ENCODE data around the gene CHRDL1.
"Not testable (repeated sequence)": the region's sequence is repeated elsewhere in the genome, so short reads cannot be mapped to it uniquely, and the experiment has no call there.

Gene CHRDL1

DNA sequence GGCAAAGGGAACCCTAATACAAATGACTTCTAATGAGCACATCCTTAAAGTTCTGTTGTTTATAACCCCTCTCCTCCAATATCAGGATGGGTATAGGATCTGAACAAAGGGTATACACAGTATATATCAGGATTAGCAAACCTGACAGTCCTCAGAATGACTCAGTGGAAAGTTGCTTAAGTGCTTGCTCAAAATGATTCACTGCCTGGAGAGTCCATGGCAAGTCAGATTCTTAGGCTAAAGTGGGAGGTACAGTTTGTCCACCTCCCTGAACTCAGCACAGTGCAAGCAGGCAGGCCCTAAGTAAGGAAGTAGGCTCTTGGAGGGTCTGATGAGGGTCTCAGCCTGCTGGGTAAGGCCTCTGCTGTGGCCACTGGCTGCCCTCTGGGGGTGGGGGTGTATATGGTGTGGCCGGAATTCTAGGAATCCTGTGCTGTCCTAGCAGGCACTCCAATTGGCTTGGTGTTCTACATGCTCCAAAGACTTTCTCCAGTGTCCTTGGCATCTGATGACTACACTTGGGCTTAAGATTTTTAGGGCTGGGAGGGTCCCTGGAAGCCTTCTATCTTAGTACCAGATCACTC, 54.3 kb downstream of the CHRDL1 start:
- no peak for DNase-seq

DNA sequence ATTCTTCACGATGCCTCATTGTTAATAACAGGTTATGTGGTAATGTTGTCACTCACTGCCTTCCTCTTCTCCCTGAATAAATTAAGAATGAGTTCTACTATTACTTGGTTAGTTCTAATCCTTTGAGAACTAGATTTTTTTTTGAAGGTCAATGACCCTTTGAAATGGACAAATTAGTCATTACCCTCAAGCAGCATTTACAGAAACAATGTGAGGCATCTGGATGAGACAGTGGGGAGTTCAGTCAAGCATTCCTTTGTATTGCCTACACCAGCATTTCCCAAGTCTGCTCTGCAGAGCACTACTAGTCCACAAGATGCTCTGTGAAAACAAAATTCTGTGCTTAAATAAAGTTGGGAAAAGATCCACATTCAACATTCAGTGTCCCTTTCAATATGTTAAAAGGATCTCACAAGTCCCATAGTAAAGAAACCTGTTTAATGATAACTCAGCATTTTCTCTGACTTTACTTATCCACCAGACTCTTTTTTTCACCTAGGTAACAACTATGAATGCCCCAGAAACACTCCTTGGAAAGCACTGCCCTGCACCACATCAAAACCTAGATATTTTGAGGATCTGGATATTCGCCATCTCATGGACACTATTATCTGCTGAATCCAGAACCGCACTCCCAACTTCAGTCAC, 60.6 kb downstream of the CHRDL1 start:
- DNase-seq: no peak

DNA sequence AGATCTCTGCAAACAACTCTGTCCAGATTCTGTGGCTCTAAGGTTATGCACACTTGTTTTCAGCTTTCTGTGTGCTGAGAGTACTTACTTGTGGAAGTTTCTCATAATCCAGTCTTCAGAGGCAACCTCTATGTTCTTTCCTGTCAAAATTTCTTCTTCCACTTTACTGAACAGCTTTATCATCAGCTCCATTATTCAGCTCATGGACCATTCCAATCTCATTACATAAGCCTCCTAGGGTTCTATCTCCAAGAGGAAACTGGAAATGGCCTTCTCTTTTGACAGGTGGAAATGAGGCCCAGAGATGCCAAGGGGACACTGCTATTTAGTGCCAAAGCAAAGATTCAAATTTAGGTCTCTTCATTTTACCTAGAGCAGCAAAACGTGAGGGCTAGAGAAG, 61.3 kb downstream of the CHRDL1 start:
- DNase-seq: no peak

DNA sequence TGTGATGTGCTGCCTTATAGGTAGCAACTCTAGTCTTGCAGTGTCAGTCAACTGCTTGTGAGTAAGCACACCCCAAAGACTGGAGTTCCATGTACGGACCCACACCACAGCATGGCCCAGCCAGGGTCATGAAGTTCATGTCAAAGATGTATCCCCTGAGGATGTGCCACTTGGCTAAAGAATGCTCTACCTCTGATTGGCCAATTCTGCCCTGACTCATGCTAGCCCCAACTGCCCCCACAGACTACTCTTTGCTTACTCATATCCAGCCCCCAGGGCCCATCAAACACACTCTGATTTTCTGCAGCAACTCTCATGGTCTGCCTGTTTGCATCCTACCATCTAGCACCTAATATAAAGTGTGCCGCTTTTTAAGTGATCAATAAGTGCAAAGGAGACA, 62.5 kb downstream of the CHRDL1 start:
- peak; percentile 1 for DNase-seq

DNA sequence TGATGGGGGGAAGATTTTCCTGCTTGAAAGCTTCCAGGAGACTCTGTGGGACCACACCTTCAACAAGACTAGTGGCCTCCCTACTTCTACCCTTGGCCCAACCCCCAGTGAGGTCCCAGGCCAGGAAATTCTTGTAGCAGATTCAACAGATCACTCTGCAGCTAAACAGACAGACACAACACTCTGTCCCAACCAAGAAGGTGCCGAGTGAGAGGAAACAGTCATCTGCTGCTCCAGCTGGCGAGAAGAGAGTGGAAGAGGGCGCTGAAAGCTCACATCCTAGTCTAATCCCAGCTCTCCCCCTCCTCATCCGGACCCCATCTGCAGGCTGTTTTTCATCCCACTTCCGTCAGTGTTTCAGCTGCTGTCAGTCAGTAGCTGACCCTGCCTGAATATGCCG, 63.4 kb downstream of the CHRDL1 start:
- DNase-seq: no peak

DNA sequence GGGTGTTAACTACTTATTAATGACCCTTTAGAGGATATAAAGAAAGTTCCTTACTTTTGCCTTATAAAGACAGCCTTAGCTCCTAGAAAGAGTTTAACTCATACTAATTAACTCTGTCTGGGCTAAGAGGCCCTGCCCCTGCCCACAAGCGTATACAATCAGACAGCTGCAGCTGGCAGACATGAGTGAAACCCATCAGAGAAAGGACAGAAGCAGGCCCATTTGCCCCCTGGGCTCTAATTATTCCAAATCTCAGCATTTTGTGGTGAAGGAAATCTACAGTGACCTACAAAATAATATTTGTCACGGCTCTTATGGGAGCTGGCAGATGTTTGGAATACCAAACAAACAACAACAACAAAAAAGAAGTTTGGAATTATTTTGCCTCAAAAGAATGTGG, 71.8 kb downstream of the CHRDL1 start:
- DNase-seq: no peak

DNA sequence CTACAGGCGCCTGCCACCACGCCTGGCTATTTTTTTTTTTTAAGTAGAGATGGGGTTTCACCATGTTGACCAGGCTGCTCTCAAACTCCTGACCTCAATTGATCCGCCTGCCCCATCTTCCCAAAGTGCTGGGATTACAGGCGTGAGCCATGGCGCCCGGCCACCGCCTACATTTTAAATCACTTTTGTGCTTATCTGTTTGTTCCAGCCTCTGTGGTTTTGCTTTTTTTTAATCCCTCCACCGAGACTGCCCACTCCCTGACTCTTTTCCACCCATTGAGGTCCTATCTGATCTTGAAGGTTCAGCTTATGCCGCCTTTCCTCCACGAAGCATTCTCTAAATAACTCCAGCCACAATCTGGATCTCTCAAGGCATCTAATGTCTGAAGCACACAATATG, 73.5 kb downstream of the CHRDL1 start:
- no peak for DNase-seq

DNA sequence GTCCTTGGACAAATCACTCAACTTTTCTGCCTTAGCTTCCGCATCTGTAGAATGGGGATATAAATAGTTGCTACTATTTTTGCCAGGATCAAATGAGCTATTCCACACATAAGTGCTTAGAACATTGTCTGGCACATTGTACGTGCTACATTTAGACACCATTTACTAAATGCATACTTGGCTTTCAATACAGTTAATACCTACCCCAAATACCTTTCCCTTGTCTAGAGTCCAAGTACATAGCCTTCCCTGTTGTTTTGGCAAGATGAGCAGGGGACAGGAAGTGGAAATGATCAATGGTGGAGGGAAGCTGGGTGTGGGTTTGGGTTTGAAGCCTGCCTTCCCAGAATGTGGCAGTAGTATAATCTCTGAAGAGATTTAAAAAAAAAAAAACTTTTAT, 82.0 kb downstream of the CHRDL1 start:
- DNase-seq: no peak

DNA sequence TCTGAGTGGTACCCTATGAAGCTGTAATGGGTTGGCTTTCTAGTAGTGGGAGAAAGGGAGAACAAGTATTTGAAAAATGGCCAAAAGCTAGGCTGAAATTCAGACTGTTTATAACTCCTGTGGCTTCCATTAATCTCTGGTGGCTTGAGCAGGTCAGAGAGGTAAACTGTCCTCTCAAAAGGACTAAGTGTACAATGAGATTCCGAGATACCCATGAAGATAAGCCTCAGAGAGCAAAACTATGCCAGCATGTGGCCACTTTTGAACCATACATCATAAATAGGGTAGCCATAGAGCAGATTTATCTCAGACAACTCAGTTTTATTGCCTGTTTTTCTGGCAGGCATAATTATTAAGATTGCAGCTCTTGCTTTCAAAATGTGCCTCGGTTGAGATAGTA, 89.2 kb downstream of the CHRDL1 start:
- no peak for DNase-seq

DNA sequence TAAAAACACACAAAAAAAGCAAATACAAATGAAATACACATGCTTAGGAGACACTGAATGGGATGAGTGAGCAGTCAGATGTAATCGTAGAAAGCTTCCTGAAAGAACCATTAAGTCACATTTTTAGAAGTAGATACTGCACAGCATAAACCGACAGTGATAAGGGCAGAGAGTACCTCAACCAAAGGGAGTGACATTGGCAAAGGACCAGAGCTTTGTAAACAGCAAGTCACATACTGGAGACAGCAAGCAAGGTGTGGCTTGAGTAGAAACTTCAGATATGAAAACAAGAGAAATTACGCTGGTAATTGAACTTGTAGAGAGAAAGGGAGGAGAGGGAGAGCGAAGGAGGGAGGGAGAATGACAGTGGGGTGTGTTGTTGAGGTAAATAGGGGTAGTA, 92.0 kb downstream of the CHRDL1 start:
- DNase-seq: no peak

DNA sequence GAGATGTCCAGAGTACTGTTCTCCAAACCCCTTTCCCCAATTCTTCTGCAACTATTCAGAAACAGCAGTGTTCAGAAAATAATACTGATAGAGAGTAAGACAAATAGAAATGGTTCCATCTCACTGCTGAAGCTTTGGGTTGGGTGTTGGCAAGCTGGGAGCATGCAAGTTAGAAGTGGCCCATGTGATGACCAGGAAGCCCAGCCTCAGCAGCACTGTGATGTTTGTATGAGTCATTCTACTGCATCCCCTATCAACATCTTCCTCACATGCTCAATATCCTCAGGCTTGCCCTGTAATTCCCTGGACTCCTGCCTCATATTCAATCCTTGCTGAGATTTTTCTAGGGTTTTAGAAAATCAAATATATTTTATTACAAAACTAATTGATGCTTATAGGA, 96.5 kb downstream of the CHRDL1 start:
- no peak for DNase-seq

DNA sequence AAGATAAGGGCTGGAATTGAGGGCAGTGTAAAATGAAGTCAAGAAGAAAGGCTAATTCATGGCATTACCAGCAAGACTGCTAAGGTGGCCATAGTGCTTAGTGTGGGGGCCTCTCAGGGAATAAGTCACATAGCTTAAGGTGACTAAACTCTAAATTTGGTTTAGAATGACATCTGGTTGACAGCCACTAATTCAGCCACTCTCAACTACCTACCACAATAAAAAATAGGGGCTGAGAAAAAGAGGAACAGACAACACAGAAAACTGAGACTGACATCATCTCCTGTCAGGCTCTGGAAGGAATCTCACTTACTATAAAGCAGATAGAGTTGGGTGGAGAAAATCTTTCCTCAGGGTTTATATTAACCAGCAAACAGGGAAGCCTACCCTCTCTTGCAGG, 96.9 kb downstream of the CHRDL1 start:
- DNase-seq: no peak

DNA sequence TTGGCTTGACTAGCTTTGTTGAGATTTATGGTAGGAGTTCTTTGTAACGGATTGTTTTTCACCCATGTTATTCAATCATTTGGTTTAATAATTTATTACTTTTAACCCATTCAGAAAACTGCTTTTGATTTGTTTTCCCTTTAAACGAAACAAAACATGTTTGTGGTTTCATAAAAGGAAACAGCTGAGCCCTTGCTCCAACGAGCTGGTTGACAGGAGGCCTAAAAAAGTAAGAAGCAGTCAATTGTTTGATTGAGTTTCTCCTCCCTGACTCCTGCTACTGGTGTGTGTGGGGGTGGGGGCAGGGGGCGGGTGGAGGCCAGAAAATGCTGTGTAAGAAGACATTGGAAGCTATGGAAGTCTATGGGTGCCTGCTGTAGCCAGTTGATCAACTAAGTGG, 102.8 kb downstream of the CHRDL1 start:
- DNase-seq: no peak

DNA sequence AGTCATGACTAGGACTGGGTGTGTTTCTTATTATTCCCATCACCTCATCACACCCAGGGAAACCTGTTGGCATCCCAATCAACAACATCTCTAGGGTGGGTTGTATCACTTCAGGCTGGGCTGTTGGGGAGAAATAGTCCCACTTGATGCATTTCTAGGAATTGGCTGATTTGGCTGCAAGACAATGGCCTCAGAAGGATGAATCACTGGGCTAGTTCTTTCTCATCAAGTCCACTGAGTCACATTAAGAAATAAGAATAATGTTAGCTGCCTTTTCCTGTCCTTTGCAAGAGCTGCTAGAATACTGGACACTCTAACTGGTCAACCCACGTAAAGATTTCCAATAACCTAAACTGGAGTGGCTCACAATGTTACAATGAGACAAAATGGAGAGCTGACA, 104.2 kb downstream of the CHRDL1 start:
- DNase-seq: no peak

DNA sequence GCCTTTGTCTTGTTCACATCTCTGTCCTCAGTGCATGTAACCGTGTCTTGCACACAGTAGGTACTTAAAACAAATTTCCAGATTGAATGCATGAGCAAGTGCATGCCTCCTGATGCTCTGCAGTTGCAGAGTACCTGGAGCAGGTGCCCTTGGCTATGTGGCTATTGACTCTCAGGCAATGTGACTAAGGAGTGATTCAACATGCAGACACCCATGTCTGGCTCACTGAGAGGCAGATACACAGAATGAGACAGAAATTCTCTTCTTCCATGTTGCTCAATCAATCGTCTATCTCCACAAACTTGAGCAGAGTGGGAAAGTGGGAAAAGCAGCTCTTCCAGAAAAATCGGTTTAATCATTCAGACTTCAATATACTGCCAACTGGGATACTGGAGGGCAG, 111.0 kb downstream of the CHRDL1 start:
- no peak for DNase-seq

DNA sequence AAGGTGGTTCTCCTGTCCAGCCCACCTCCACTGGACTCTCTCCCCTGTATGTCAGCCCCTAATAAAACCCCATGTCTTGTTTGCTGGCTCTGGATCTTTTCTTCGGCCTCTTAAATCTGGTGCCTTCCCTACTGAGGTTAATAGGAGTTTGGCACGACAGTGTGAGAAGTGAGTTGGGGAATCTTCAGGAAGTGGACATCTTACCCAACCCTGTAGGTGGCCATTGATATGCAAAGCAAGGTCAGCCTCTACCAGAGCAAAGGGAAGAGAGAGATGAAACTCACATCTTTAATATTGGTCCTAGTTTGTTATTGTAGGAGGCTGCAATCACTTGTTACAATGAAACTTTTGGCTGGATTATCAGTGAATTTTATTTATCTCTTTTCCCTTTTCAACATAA, 111.7 kb downstream of the CHRDL1 start:
- DNase-seq: no peak

DNA sequence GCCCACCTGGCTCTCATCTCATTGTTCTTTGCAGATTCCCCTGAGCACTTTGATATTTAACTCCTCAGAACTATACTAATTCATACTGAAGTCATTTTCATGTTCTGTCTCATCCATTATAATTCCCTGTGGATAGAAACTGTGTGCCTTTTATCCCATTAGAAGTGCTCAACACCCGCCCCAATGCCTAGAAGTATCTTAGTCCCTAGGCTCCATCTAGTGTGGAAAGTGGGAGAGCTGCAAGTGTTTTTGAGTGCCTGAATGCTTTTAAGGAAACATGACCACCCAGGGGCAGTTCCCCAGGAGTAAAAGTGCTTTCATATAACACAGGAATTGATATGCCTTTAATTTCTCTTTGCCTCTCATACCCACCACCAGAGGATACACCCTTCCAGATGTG, 117.0 kb downstream of the CHRDL1 start:
- no peak for DNase-seq

DNA sequence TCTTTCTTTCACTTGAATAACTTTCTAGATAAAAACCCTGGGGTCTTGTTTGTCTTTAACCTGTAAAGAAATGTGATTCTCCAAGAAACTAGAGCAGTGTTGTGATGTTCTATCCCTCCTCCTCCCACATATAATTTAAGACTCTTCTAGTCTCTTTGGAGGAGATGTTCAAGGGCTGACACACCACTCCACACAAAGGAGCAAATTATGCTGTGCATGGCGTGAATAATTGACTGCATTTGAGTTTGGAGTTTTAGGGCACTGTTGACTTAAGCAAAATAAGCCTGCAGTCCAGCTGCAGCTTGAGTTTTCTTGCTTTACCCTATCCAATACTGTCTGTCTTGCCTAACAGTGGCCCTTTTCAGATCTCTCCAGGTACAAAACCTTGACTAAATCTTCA, 119.7 kb downstream of the CHRDL1 start:
- DNase-seq: no peak

DNA sequence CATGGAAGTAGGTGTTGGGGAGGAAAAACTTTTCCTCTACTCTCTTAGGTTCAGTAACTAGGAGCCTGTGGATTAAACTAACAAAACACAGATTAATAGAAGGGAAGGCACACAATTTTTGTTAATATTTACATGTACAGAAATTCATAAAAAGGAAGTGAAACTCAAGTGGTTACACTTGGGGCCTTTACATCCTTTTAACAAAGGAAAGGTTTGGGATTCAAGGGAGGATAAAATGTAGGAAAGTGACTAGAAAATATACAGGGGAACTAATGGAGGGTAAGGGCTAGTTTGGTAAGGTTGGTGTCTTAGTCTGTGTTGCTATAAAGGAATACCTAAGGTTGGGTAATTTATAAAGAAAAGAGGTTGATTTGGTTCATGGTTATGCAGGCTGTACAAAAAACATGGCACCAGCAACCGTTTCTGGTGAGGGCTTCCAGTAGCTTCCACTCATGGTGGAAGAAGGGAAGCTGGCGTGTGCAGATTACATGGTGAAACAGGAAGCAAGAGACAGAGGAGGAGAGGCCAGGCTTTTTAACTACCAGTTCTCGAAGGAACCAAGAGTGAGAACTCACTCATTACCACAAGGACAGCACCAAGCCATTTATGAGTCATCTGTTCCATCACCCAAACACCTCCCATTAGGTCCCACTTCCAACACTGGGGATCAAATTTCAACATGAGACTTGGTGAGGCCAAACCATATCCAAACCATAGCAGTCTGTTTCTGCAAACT, 124.4 kb downstream of the CHRDL1 start:
- no peak for DNase-seq

DNA sequence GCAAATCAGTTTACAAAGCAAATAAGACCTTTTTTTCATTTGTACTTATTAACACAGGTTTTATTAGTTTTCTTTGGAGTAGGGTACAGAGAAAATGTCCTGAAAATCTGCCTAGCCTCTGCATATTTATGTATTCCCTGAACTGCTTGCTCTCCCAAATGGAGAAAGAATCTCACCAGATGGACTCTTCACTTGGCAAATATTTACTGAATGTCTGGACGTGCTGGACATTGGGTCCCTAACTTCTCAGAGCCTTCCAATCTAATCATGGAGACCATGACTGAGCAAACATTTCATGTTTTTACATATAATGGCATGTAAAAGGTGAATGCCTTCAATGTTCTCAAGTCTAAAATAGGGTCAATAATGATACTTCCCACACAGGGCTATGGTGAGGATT, 126.0 kb downstream of the CHRDL1 start:
- DNase-seq: no peak

DNA sequence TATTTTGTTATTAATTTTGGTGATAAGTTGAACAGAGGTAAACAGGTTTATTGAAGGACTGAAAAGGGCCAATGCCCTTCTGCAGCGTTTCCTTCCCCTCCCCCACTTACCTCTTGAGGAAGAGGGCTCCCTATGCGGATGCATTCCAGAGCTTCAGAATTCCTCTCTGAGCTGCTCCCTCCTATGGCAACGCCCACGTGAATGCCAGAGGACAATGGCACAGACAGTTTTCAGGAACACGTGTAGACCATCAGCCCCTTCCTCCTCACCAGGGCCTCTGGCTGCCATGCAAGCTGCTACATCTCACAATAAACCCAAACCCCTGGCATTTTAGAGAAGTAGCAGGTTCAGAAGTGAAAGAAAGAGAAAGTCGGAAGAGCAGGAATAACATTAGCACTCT, 127.9 kb downstream of the CHRDL1 start:
- no peak for DNase-seq

DNA sequence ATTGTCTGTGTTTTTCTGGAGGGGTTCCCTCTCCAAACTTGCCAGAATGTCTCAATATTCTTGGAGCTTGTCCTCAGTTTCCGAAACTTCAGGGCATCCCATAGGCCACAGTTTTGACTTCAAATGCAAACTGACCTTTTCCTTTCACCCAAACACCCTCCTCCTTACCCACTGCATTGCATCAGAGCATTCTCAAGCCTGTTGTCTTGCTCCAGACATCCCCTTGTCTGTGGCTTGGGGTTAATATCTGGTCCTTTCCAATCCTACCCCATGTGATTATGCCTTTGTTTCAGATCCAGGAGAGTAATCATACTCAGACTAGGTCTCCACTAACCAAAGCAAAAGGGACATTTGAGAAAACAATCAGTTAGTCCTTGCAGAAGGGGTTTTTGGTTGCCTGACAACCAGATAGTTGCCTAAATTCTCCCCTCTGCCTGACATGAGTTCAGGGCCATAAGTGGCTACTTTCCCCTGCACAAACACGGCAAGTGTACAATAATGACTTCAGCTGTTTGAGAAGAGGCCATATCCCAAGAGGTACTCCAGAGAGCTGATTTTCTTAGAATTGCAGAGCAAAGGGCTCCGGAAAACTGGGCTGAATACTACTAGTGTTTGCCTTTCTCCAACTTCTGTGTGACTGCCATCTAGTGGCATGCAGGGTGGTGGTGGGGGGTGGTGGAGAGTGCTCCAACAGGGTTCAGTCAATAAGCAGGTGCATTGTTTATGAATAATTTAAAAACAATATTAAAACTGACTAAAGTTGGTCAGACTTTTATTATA, 130.2 kb downstream of the CHRDL1 start:
- peak; percentile 37 for DNase-seq

DNA sequence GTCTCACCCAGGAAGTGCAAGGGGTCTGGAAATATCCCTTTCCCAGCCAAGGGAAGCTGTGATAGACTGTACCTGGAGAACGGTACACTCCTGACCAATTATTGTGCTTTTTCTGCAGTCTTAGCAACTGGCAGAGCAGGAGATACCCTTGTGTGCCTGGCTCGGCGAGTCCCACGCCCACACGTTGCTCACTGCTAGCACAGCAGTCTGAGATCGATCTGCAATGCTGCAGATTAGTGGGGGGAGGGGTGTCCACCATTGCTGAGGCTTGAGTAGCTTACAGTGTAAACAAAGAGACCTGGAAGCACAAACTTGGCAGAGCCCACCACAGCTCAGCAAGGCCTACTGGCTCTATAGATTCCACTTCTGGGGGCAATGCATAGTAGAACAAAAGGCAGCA, 138.5 kb downstream of the CHRDL1 start:
- no peak for DNase-seq

DNA sequence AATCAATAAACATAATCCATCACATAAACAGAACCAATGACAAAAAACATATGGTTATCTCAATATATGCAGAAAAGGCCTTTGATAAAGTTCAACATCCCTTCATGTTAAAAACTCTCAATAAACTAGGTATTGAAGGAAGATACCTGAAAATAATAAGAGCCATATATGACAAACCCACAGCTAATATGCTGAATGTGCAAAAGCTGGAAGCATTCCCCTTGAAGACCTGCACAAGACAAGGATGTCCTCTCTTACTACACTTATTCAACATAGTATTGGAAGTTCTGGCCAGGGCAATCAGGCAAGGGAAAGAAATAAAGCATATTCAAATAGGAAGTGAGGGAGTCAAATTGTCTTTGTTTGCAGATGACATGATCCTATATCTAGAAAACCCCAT, 141.3 kb downstream of the CHRDL1 start:
- not testable (repeated sequence) for DNase-seq

Data from activated CD4-positive, alpha-beta T cell treated with anti-CD3 and anti-CD28 coated beads, Interleukin-10, Interleukin-2, amounts not matched to agents 100 ng/mL and 50 ng/mL, durations not matched to agents 16 hours and 8 hours (primary cell).